GM23338 (cell line): ENCODE data around the gene BICD2.

Source experiments
- CTCF ChIP-seq, 2 experiments: fragments of 200-600 bp in 1 of 2; sonication (generic) in 1 of 2; conservative IDR thresholded peaks; 2 replicates each; pipeline versions ENCODE4 v1.5.1 to v1.6.1; 2016 to 2017; ENCODE audit warnings: antibody characterized with exemption in 2 of 2, low read depth in 2 of 2, mild to moderate bottlenecking in 2 of 2, moderate library complexity in 1 of 2
- EZH2 ChIP-seq: fragments of 200-600 bp; sonication (generic); IDR thresholded peaks from one replicate; pipeline ENCODE4 v1.8.0; 2017; ENCODE audit warnings: antibody characterized with exemption, mild to moderate bottlenecking, low read depth; ENCODE audit not compliant: unreplicated experiment
- EZH2phosphoT487 ChIP-seq: fragments of 200-600 bp; sonication (generic); IDR thresholded peaks from one replicate; pipeline ENCODE4 v1.8.1; 2018; ENCODE audit warnings: antibody characterized with exemption; ENCODE audit not compliant: unreplicated experiment
- JUNB ChIP-seq: IDR thresholded peaks from one replicate; pipeline ENCODE4 v1.6.1; 2016; ENCODE audit warnings: antibody characterized with exemption; ENCODE audit not compliant: unreplicated experiment
- POLR2AphosphoS5 ChIP-seq: IDR thresholded peaks from 2 replicates; pipeline ENCODE4 v1.6.1; 2016; ENCODE audit warnings: antibody characterized with exemption, low read depth
- REST ChIP-seq: IDR thresholded peaks from one replicate; pipeline ENCODE4 v1.6.1; 2018; ENCODE audit warnings: antibody characterized with exemption; ENCODE audit not compliant: unreplicated experiment

- no peak for TF ChIP-seq CTCF (conservative IDR thresholded peaks at IDR 0.05; ENCODE audit: low read depth in 2 of 2)
- no peak for TF ChIP-seq EZH2
- TF ChIP-seq REST, result no peak
- no peak for TF ChIP-seq JUNB
- TF ChIP-seq EZH2phosphoT487, result no peak
- no peak for TF ChIP-seq POLR2AphosphoS5
These were observed 38.9 kb downstream of the BICD2 start for GRCh38 chr9:92725766-92726165.
